ENCODE measurements around the gene FXYD1. TPM values are rescaled to one million over a fixed set of nuclear protein-coding genes. Genes with fewer than 3 reads are reported as not detected.

The FXYD1 gene
- total RNA-seq, 1 donor from 2014 or later: not detected

DNA sequence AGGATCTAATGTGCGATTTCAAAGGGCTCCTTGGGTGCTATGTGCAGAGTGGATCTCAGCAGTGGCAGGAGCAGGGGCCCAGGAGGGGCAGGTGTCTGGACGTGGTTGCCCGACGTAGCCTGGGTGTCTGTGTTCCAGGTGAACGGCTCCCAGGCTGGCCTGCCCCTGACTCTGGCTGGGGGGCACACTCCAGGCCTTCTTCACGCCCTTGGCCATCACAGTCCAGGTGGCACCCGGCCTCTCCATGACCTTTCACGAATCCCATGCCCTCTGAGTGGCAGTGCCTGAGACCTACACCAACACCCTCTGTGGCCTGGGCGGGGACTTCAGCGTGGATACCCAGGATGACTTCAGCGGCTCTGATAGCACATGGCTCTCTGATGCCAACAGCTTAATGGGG lies 34.3 kb upstream of the FXYD1 start:
- H3K4me1 Mint-ChIP-seq: peaks cover 8% of the 10 kb centered on the region

GRCh38 chr19:35105047-35105410 lies 33.6 kb upstream of the FXYD1 start:
- no peaks in the 10 kb centered on the region for H3K27me3 ChIP-seq
- Mint-ChIP-seq H3K4me1 (peaks cover 8% of the 10 kb centered on the region), H3K9me3 (peaks cover 3% of the 10 kb centered on the region), H3K4me3 (no peak overlapping the region), H3K27me3 (ENCODE audit: insufficient read depth, low read depth) (peaks cover 6% of the 10 kb centered on the region), H3K36me3 (no peaks in the 10 kb centered on the region), H3K27ac (no peak overlapping the region)
- H3K4me3 ChIP-seq: no peak overlapping the region
- H3K79me2 ChIP-seq (ENCODE audit: low read depth): no peaks in the 10 kb centered on the region
- peaks cover 7% of the 10 kb centered on the region for H3F3A ChIP-seq (ENCODE audit: low read depth)
- peaks cover 4% of the 10 kb centered on the region for H3K4me1 ChIP-seq
- H3K9me3 ChIP-seq (ENCODE audit: low read depth): no peaks in the 10 kb centered on the region
- TF ChIP-seq CTCF (IDR thresholded peaks at IDR 0.05) (no peak), EZH2 (IDR thresholded peaks at IDR 0.05) (no peak), EZH2phosphoT487 (IDR thresholded peaks at IDR 0.05) (no peak)
- no peaks in the 10 kb centered on the region for H4K20me1 ChIP-seq (ENCODE audit: low read depth)
- H3K36me3 ChIP-seq: no peaks in the 10 kb centered on the region
- H2AFZ ChIP-seq (replicated peaks): no peak overlapping the region
- H3K4me2 ChIP-seq: no peak overlapping the region
- H3K9ac ChIP-seq: no peak overlapping the region
- H3K27ac ChIP-seq: no peak overlapping the region
- DNase-seq (ENCODE audit: low spot score): no peak

More for the DNA sequence above, 34.3 kb upstream of the FXYD1 start:
- DNase-seq (ENCODE audit: low spot score): no peak
- Histone ChIP-seq H3K27ac (no peak overlapping the region), H3K36me3 (no peaks in the 10 kb centered on the region), H3K4me2 (no peak overlapping the region), H3F3A (ENCODE audit: low read depth) (peaks cover 7% of the 10 kb centered on the region), H3K9ac (no peak overlapping the region), H3K27me3 (no peaks in the 10 kb centered on the region), H3K4me3 (no peak overlapping the region), H3K9me3 (ENCODE audit: low read depth) (no peaks in the 10 kb centered on the region), H2AFZ (replicated peaks) (no peak overlapping the region), H3K79me2 (ENCODE audit: low read depth) (no peaks in the 10 kb centered on the region), H4K20me1 (ENCODE audit: low read depth) (no peaks in the 10 kb centered on the region), H3K4me1 (no peaks in the 10 kb centered on the region)
- no peak for TF ChIP-seq EZH2phosphoT487 (IDR thresholded peaks at IDR 0.05)
- TF ChIP-seq CTCF (IDR thresholded peaks at IDR 0.05): no peak
- TF ChIP-seq EZH2 (IDR thresholded peaks at IDR 0.05): no peak
- Mint-ChIP-seq H3K36me3 (no peaks in the 10 kb centered on the region), H3K4me3 (no peak overlapping the region), H3K9me3 (peaks cover 3% of the 10 kb centered on the region), H3K27me3 (ENCODE audit: insufficient read depth, low read depth) (peaks cover 6% of the 10 kb centered on the region), H3K27ac (no peak overlapping the region)

DNA sequence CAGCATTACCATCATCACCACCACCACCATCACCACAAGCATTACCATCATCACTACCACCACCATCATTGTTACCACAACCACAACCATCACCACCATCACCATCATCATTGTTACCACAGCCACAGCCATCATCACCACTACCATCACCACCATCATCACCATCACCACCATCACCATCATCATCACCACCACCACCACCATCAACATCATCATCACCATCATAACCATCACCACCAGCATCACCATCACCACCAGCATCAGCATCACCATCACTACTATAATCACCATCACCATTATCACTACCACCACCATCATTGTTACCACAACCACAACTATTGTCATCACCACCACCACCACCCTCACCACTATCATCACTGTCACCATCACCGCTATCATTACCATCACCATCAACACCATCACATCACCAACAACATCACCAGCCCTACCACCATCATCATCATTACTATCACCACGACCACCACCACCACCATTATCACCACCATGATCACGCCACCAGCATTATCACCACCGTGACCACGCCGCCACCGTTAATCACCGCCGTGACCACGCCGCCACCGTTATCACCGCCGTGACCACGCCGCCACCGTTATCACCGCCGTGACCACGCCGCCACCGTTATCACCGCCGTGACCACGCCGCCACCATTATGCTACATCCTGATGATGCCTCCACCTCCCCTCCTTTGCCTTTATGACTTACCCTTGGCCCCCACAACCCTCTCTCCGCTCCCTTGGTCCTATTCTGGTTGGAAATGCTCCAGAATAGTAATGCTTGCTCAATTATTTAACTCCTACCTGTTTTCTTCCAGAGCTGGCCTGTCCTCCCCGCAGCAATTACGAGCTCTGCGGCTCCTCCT lies 33.0 kb upstream of the FXYD1 start:
- H3K27me3 Mint-ChIP-seq (ENCODE audit: insufficient read depth, low read depth): peaks cover 4% of the 10 kb centered on the region
- H3K9me3 ChIP-seq (ENCODE audit: low read depth): no peaks in the 10 kb centered on the region
- H3K36me3 ChIP-seq: no peaks in the 10 kb centered on the region
- no peak overlapping the region for H3K27ac Mint-ChIP-seq
- H3K4me2 ChIP-seq: no peak overlapping the region
- H3K4me1 Mint-ChIP-seq: peaks cover 8% of the 10 kb centered on the region
- H3F3A ChIP-seq (ENCODE audit: low read depth): peaks cover 7% of the 10 kb centered on the region
- no peaks in the 10 kb centered on the region for H4K20me1 ChIP-seq (ENCODE audit: low read depth)
- H3K4me1 ChIP-seq: peaks cover 4% of the 10 kb centered on the region
- no peak overlapping the region for H2AFZ ChIP-seq (replicated peaks)
- no peak overlapping the region for H3K4me3 Mint-ChIP-seq
- H3K9ac ChIP-seq: no peak overlapping the region
- no peaks in the 10 kb centered on the region for H3K27me3 ChIP-seq
- H3K79me2 ChIP-seq (ENCODE audit: low read depth): no peaks in the 10 kb centered on the region
- H3K9me3 Mint-ChIP-seq: peaks cover 3% of the 10 kb centered on the region
- H3K36me3 Mint-ChIP-seq: no peaks in the 10 kb centered on the region
- H3K4me3 ChIP-seq: no peak overlapping the region
- no peak for DNase-seq (ENCODE audit: low spot score)
- TF ChIP-seq EZH2phosphoT487 (IDR thresholded peaks at IDR 0.05) (no peak), CTCF (IDR thresholded peaks at IDR 0.05) (no peak), EZH2 (IDR thresholded peaks at IDR 0.05) (no peak)
- H3K27ac ChIP-seq: no peak overlapping the region

Measured in neural progenitor cell (in vitro differentiated cells).